ENCODE measurements around the gene SLAMF9.

Gene SLAMF9
- 0 to 0.10 (median 0) reads per million in 4 experiments for total RNA-seq

- DNase-seq, result no peak
Measured at GRCh38 chr1:159953536-159954515, at the start of gene SLAMF9. Gene SLAMF9 (minus strand): TSS chr1:159954237. CDS start chr1:159954137, 100 bp downstream.

GRCh38 chr1:160001440-160001839 is 47.4 kb upstream of the SLAMF9 start:
- DNase-seq, result no peak

DNA sequence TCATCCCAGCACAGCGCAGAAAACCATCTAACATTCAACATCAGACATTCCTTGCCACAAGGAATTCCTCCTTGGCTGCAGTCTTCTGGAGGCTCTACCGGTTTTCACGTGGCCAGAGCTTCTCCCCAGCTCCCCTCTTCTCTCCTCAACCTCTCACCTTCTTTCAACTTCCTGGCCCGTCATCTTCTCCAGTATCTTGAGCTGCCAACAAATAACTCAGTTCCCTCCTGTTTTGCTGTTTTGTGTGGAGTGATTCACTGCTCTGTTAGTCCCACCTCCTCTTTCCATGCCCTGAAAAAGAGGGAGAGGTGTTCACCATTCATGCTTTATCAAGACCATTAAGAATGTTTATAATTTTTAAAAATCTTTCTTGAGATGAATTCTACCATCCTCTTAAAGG is 45.2 kb upstream of the SLAMF9 start:
- DNase-seq, result no peak

GRCh38 chr1:159996653-159997052 is 42.6 kb upstream of the SLAMF9 start:
- DNase-seq, result no peak

- no peak for DNase-seq
Measured at GRCh38 chr1:159994896-159995295, 40.9 kb upstream of the SLAMF9 start.

GRCh38 chr1:159993911-159994310 is 39.9 kb upstream of the SLAMF9 start:
- no peak for DNase-seq

DNA sequence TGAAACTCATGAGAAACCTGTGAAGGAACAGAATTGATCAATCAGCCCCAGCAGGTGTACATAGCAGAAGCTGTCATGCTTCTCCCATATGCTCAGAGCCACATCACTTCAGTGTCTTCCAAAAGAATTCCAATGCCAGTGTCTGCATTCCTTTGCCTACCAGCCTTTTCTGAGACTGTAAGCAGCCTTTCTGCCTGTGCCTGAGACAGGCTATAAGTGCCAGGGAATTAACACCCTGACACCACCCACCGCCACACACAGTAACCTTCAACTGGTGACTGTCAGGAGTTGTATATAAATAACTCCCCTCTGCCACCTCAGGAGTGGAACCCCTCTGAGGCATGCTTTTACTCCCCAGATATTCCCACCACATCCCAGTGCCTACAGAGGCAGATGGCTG is 38.1 kb upstream of the SLAMF9 start:
- DNase-seq, result no peak

DNA sequence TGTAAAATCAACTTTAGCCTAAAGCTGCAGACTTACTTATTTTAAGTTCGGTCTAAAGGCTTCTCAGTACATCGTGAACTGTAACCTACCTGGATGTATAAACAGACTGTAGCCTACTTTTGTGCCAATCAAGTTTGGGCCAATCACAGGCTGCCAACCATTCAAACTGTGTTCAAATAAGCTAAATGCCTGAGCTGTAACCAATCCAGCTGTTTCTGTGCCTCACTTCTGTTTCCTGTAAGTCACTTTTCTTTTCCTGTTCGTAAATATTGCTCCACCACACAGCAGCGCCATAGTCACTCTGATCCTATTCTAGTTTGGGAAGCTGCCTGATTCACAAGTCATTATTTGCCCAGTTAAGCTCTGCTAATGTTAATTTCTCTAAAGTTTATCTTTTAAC is 37.5 kb upstream of the SLAMF9 start:
- no peak for DNase-seq

- DNase-seq, result no peak
Measured at GRCh38 chr1:159990005-159990404, 36.0 kb upstream of the SLAMF9 start.

- DNase-seq, result no peak
Measured at GRCh38 chr1:159989581-159989980, 35.5 kb upstream of the SLAMF9 start.

DNA sequence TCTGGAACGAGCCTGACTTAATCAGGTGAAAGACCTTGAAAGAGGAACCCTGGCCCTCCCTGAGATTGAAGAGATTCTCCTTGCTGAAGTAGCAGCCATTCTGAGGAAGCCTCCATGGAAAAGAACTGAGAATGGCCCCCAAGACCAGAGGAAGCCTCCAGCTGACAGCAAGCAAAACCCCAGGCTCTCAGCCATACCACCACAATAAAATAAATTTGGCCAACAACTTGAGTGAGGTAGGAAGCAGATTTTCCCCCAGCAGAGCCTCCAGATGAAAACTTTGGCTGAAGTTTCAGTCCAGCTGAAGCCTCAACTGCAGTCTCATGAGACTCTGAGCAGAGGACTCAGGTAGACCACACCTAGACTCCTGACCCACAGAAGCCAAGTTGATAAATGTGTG is 34.0 kb upstream of the SLAMF9 start:
- DNase-seq, result no peak

DNA sequence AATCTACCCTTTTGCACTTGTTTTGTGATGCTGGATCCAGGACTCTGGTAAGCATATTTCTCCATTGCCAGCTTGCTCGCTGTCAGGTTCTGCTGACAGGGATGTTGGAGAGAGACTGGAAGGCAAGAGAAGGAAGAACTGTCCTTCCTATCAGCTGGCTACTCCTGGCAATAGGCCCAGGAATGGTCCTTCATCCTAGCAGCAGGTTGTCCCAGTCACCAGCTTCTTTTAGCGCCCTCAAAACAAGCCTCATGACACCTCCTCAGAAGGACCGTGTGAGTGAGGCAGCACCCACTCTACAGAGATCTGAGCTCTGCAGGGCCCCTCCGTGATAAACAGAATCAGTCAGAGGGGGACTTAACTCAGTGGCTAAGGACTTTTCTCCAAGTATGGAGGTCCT is 33.1 kb upstream of the SLAMF9 start:
- DNase-seq, result no peak

DNA sequence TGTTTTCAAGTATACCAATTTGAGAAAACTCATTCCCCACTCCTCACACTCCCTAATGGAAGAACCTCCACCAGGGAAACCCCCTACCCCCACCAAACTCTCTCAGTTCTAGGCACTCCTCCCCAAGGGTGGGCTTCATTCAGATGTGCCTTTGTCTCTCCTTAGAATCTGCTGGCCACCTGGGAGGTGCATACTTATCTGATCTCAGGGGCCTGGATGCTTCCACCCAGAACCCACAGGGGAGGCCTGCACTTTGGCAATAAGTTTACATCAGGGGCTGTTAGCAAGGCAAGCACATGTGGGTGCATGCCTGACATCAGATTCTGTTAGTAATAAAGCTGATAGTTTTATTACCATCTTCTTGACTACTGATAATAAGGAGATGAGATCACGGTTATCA is 32.5 kb upstream of the SLAMF9 start:
- DNase-seq, result no peak

DNA sequence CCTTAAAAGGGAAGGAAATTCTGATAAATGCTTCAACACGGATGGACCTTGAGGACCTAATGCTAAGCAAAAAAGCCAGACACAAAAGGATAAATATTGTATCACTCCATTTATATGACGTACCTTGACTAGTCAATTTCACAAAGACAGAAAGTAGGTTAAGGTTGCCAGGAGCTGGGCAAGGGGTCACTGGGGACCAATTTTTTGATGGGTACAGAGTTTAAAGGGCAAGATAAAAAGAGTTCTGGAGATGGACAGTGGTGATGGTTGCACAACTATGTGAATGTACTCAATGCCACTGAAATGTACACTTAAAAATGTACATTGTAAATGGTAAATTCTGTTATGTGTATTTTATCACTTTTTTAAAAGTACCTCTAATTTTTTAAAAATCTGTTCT is 32.1 kb upstream of the SLAMF9 start:
- no peak for DNase-seq

GRCh38 chr1:159985473-159985872 is 31.4 kb upstream of the SLAMF9 start:
- DNase-seq, result no peak

- no peak for DNase-seq
Measured at GRCh38 chr1:159983681-159984080, 29.6 kb upstream of the SLAMF9 start.

DNA sequence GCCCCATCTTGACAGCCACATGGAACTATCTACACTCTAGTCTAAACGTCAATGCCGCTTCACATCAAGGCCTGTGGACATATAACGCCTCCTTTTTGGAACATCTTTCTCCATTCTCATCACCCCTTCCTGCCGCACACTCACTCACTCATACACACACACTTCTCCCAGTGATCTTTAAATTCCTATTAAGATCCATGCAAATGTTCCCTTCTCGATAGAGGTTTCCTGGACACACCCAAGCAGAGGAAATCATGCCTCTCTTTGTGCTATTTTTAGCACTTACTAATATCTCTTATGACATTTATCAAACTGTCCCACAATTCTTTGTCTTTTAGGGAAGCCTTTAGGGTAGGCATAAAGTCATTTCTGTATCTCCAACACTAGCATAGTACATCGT is 28.2 kb upstream of the SLAMF9 start:
- no peak for DNase-seq

DNA sequence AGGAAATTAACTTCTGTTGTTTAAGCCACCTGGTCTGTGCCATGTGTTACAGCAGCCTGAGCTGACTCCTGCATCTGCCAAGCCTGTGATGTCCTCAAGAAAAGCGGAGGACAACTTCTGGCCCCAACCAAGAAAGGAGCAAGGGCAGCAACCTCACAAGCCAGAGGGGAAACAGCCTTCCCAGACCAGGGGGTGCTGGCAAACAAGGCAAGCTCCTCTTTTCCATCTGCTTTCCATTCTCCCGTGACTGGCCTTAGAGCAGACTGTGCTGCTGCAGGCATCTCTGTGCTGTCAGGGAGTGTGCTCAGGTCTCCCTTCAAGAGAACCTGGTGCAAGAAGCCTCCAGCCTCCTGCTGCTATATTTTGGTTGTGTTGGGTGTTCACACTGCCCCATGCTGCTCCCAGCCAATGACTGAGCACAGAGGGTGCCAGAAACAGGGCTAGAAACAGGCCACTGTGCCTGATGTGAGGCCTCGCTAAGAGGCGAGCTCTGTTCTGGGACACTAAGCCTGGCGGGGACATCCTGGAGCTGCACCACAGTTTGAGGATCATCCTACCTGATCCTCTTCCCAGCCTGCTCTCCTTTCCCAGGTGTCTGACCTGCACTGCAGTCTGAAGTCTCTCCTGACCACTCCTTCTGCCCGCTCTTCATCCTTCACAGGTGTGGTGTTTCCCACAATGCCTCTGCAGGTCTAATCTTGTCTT is 27.5 kb upstream of the SLAMF9 start:
- no peak for DNase-seq

DNA sequence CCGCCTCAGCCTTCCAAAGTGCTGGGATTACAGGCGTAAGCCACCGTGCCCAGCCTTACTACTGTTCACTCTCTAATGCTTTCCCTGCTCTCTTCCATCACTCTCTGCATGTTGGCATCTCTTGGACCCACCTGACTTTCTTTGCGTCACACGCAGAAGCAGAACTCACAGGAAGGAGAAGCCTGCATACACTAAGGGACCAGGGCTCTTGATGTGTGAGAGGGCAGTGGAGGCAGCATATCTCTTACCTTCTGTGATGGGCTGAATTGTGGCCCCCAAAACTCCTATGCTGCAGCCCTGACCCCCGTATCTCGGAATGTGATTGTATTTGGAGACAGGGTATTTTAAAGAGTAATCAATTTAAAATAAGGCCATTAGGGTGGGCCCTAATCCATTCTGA is 26.7 kb upstream of the SLAMF9 start:
- DNase-seq, result no peak

DNA sequence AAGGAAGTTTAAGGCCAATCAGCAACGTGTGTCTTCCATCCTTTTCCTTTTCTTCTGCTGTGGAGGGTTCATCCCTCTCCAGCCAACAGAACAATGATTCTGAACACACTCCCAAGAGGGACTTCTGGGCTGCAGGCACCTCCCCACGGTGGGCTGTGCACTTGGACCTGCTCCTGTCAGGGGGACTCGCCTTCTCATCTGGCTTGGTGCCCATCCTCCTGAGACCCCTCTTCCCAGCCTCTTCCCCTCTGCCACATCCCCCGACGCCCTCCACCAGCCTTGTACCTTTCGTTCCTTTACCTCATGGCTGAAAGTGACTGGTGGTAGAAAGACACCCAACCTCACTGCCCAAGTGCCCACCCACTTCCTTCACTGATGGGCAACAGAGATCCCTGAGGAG is 26.0 kb upstream of the SLAMF9 start:
- no peak for DNase-seq

GRCh38 chr1:159979257-159979656 is 25.2 kb upstream of the SLAMF9 start:
- no peak for DNase-seq

- DNase-seq, result no peak
Measured at GRCh38 chr1:159978107-159978398, 24.0 kb upstream of the SLAMF9 start.

DNA sequence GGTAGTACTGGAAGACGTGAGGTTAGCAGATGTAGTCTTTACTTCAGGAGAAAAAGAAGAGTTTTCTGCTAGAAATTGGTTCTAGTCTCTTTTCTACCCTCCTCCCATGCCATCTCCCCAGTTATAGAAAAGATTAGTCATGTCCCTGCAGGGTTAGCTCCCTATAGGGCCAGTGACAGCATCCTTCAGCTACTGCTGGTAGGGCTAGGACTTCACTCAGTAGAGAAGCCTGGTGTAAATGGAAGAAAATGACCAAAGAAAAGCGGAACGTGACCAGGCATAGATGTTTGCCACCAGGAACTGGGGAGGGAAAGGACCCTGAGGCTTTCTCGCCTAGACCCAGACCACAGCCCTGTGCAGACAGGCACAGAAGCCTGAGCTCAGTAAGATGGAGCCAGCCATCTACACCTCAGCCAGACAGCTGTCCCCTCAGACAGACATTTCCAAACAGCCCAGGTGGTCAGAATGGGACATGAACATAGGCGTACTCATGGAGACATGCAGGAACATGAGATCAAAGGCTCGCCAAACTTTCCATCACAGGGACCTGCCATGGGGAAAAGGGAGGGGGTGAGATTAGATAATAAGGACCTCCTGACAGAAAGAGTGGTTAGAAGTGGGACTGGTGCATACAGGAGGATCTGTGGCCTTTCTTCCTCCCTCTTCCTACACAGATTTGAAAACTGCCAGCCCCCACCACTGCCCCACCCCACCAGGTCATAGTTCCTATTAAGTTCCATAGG is 23.5 kb upstream of the SLAMF9 start:
- DNase-seq, result no peak

Measured in effector CD8-positive, alpha-beta T cell (primary cell).